GM19043 (cell line): ENCODE data around the gene PPP1R1C.
"Not testable (repeated sequence)": the region's sequence is repeated elsewhere in the genome, so short reads cannot be mapped to it uniquely, and the experiment has no call there.

Experiments used
- ATAC-seq: cut with Tn5 transposase; IDR thresholded peaks from one replicate; pipeline ENCODE4 v1.9.1; 2021; ENCODE audit warnings: low read depth; ENCODE audit not compliant: unreplicated experiment

The PPP1R1C gene

DNA sequence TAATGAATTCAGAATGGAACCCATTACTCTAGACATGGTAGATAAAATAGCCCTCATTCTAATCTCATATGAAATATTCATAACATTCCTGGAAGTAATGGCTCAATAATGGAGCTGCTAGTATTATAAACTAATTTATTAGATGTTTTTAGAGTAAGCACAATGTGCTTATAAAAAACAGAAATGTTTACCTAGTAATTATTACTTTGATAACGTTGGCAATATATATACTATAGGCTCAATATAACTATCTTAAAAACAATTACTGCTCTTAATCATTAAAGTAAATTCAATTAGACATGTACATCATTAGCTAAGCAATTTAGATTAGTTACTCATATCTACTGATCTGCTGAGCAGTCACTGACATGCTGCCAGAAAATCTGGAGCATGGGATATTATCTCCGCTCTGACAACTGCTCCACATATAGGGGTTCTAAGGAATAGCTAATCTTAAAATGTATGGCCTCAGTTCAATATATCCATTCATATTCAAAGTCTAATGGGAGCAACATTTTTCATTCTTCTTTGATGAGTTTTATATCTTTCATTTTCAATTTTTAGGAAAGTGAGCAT lies 19.4 kb downstream of the PPP1R1C start:
- ATAC-seq, result no peak

DNA sequence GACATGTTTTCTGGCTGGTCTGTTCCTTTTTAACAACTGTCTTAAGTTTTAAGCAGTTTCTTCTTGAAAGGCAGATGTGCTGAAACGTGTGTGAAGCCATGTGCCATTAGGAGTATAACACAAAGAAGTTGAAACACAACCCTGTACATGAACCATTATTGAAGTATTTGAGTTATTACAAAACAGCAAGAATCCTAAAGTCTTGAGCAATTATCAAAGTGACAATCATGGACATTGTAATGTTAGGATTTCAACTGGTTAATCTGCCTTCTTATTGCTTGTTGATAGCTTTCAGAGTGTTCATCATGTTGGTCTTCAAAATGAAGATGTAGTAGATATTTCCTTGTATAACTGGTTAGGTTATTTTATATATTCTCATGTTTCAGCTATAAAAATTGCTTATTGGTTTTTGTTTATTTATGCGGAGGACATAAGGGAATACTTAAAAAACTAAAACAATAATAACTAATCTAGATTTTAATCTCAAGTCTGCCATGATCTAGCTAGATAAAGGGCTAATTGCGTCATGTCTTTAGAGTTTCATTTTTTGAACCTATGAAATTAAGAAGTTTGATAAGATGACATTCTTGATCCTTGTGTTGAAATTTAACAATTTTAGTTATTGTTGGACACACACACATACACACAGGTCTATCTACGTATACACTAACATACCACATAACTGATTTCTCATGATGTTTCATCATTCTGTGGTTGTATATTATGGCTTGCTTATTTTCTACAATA lies 21.1 kb downstream of the PPP1R1C start:
- ATAC-seq, result no peak

DNA sequence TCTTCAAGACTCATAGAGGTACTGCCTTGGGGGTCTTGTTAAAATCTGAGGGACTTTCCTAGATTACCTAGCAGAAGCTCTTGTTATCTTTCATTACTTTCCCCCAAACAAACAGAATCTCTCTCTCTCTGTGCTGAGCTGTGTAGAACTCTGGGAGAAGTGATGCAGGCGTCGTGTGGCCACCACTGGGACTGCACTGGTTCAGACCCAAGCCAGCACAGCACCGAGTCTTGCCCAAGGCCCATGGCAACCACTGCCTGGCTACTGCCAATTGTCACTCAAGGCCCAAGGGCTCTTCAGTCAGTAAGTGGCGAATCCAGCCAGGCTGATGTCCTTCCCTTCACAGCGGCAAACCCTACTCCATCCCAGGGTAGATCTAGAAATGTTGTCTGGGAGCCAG lies 28.6 kb downstream of the PPP1R1C start:
- no peak for ATAC-seq

DNA sequence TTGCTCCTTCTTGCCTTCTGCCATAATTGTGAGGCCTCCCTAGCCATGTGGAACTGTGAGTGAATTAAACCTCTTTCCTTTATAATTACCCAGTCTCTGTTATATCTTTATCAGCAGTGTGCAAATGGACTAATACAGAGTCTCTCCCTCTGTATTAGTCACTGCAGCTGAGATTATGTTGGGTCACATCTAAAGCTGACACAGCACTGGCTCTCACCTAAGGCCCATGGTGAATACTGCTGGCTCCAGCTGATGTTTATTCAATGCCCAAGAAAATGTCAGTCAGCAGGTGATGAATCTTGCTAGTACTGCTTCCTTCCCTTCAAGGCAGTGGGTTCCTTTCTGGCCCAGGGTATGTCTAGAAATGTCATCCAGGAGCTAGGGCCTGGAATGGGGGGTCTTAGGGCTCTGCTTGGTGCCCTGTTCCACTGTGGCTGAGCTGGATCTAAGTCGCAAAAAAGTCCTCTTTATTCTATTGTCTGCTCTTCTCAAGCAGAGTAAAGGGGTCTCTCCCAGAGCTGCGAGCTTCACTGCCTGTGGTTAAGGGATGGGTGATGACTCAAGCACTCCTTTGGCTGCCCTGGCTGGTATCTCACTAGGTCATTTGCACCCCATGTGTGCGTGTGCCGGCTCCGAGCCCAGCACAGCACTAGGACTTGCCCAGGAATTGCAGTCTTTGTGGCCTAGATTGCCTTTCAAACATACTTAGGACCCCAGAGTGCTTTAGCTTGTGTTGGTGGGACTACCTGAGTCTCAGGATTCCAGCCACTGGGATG lies 29.9 kb downstream of the PPP1R1C start:
- ATAC-seq, result no peak

DNA sequence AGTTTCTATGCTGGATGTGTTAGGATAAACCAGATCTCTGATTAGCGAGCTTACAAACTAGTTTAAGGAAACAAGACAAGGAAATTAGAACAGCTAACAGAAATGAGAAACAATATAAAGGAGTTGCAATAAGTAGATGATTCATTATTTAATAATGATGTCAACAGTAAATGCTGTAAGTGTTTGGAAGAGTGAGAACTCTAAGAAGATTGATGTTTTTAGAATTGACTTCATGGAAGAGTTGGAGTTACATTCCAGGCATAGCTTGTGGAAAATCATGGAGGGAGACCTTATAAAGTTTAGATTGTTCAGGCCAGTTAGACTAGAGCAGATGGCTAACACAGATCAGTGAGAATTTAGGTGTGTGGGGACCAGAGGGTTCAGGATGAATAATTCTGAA lies 32.6 kb downstream of the PPP1R1C start:
- no peak for ATAC-seq

DNA sequence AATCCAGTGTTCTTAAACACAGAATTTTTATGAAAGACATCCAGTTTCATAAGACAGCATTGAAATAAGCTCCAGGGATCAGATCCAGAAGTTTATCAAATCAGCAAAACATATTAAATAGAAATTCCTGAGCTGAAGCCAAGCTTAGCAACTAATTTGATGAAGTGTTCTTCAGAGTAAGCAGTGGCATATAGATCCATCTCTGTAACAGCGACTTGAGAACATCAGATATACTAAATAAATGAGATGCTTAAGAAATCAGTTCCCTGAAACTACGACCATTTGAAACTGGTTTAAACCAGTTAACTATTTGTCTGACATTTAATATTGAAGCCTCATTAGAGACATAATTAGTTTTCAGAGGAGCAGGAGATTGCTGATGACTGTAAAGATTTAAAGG lies 34.1 kb downstream of the PPP1R1C start:
- no peak for ATAC-seq

DNA sequence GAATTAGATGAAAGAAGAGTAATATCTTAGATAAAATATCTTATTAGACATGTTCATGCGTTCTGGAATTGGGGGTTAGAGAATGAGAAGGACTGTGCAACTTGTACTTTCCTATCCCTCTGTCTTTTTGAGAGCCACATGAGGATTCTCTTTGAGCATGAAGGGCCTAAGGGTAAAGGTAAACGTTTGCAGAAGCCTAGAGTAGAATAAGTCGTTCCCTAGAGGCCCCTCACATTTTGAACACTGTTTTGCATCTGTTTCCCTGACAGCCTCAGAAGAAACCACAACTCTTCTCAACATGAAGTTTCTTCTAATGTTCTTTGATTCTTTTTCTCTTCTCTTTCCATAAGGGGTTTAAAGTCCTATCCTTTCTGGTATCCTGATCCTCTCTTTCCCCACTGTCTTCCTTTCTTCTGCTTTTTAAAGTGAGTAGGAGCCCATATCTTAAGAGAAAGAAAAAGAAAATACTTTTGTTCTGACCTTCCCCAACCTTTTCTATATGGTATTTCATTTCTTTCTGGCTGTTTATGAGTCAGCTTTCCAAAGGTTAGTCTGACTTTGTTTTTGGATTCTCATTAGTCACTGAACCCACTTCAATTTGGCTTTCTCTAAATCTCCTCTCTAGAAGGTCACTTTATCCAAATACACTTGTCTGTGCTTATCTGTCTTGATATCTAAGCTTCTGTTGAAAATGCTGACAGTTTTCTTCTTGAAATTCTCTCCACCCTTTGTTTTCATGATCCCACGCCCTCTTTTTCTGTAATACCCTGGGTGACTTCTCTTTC lies 34.8 kb downstream of the PPP1R1C start:
- ATAC-seq, result no peak

DNA sequence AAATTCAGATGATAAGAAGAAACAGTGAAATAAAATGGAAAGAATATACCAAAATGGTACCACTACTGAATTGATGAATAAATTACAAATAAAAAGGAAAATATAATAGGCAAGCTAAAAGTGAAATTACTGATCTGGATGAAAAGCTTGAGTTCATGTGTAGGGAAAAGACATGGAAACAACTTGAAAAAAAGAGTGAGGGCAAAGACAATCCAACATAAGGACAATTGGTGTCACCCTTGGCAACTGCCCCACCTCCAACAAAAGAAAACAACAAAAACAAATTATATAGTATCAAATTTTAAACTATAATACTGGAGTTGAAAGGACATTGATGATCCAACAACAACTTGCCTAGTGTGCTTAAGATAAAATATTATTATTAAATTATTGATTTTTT lies 37.6 kb downstream of the PPP1R1C start:
- ATAC-seq, result no peak

DNA sequence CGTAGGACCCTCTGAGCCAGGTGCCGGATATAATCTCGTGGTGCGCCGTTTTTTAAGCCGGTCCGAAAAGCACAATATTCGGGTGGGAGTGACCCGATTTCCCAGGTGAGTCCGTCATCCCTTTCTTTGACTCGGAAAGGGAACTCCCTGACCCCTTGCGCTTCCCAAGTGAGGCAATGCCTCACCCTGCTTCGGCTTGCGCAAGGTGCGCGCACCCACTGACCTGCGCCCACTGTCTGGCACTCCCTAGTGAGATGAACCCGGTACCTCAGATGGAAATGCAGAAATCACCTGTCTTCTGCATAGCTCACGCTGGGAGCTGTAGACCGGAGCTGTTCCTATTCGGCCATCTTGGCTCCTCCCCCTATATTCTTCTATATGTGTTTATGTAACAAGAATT lies 45.2 kb downstream of the PPP1R1C start:
- not testable (repeated sequence) for ATAC-seq

DNA sequence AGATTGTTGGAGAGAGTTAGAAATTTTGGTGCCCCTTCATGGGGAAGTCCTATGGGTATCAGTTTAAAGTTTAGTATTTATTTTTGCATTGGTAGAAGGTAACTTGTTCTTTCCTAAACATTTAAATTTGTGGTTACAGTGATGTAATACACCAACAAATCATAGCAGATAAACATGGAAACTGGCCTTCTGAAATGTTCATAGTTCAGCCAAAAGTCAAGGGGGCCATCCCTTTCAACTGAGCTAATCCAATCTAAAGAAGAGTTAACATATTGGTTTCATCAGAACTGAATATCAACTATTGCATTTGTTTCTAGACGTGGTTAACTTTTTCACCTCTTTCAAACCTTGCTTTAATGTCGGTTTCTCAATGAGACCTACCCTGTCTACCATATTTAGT lies 46.3 kb downstream of the PPP1R1C start:
- no peak for ATAC-seq

DNA sequence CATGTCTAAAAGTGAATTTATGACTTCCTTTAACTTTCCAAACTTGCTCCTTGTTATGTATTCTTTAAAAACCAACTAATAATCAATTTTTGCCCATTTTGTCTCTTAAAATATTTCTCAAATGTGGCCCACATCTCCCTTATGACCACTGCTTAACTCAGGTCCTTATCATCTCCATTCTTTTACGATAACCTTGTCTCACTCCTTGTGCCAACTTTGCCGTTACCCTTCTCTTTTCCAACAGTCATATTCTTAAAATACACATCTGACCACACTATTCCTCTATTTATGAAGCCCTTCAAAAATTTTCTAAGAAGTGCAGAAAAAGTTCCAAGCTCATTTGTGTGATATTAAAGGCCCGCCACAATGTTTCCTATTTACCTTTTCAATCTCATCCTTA lies 47.8 kb downstream of the PPP1R1C start:
- ATAC-seq, result no peak

DNA sequence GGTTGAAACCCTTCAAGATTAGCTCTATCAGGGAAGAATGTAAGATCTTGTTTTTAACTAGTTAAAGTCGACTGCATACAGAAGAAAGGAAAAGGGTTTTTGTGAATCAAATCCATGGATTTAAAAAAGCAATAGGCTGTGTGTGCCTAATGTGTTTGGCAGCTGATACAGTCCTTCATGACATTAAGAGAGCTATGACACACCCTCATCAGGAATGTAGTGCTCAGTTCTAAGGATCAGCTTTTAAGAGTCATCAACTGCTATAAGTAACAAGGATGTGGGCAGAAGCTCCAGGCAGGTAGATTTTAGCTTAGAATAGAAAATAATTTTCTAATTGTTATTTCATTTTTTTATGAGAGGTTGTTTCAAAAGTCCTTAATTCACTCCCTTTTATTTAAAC lies 52.9 kb downstream of the PPP1R1C start:
- no peak for ATAC-seq

DNA sequence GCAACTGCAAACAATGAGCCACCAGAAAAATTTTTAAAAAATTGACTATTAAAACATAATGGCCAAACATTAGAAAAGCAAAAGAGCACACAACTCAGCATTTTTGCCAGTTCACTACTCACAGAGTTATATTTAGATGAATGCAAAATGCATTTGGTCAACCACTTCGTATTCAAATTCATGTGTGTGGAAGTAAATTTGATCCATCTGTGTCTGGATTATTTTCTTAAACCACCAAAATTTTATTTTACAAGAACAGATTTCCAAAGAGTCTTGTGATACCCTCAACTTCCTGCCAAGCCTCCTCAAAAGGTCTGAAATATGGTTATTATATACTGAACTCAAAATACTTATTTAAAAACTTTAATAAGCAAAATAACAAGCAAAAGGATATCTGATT lies 57.4 kb downstream of the PPP1R1C start:
- ATAC-seq, result no peak

DNA sequence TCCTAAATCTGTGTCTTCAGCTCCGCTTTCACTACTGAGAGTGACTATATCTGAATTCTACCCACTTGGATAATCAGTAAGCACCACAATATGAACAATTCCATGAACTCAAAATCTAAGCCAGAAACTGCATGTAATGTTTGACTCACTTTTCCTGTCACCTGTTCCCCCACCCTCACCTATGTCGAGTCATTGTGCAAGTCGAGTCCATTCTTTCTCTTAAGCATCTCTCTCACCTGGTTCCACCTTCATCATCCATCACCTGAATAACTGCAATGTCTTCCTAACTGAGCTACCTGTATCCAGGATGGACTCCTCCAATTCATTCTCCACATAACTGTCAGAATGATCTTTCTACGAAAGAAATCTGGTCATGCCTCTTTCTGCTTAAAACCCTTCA lies 58.2 kb downstream of the PPP1R1C start:
- no peak for ATAC-seq

DNA sequence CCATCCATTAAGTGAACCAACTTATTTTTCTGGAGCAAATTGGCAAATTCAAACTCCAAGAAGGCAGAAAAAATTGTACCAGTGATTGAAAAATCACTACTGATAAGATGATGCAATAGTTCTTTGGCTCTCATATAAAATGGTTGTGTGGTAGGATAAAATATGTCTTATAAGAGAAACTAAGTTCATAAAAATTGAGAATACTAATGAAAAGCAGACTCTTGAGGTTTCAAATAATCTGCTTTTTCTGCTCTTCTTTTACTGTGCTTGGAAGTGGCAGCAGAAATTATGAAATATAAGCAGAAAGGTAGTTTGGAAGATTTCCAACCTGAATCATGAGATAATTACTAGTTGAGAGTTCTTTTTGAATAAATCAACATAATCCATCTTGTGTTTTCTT lies 61.9 kb downstream of the PPP1R1C start:
- ATAC-seq, result no peak

DNA sequence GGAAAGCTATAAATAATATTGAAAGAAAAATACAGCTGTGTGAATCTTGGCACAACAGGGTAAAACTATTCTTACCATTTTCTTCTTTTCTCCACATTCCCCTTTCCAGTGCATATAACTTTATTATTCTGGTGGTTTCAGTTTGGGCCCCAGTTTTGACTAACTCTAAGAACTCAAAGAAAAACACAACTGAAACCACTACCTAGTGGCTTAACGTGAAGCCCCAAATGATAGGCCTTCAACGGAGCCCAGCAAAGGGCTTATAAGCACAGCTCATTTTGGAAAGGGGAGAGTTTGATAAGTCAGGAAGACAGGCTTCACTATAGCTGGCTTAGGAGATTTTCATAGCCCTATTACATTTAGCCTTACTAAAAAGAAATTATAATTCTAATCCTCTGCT lies 62.4 kb downstream of the PPP1R1C start:
- no peak for ATAC-seq

DNA sequence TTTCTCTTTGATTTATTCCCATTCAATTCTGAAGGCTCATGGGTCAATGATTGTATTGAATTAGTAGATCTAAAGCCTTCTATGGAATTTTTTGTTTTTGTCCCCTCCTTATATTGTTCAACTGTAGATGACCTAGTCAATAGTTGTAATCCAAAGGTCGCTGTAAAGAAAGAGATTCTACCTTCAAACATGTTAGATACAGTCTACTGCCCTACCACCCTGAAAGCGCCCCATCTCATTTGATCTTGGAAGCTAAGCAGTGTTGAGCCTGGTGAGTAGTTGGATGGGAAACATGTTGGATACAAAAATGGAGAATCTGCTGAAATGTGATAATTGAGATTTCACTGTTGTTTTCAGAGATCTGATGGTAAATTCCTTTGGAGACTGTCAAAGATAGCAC lies 63.0 kb downstream of the PPP1R1C start:
- ATAC-seq, result no peak

DNA sequence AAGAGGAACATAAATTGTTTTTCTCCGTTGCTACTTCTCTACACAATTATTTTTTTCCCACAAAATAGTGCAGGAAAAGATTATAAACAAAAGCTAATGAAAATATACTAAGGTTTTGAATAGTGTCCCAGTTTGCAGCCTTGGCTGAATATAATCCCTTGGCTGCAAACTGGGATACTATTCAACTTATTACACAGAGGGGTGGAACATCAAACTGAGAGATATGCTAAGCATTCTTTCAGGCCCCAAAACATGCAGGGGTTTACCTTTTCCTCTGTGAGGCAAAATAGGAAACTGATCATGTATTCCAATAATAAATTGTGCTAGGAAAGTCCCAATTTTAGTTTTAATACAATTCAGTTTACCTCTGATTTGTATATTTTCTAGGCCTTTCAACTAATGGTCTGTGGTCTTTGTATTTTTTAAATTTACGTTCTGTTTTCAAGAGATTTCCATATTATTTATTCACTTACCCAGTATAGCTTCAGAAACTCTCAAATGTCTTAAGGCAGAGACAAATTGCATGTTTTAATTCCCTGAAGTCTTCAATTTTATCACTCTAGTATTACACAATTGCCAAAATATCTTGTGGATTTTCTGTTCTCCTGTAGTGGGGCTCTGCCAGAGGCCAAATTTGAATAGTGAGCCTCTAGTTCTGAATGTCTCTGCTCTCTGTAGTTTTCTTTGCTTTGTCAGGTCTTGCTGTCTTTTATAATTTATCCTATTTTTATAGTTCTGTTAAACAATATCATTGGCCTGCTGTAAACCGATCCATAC lies 63.9 kb downstream of the PPP1R1C start:
- ATAC-seq, result no peak

DNA sequence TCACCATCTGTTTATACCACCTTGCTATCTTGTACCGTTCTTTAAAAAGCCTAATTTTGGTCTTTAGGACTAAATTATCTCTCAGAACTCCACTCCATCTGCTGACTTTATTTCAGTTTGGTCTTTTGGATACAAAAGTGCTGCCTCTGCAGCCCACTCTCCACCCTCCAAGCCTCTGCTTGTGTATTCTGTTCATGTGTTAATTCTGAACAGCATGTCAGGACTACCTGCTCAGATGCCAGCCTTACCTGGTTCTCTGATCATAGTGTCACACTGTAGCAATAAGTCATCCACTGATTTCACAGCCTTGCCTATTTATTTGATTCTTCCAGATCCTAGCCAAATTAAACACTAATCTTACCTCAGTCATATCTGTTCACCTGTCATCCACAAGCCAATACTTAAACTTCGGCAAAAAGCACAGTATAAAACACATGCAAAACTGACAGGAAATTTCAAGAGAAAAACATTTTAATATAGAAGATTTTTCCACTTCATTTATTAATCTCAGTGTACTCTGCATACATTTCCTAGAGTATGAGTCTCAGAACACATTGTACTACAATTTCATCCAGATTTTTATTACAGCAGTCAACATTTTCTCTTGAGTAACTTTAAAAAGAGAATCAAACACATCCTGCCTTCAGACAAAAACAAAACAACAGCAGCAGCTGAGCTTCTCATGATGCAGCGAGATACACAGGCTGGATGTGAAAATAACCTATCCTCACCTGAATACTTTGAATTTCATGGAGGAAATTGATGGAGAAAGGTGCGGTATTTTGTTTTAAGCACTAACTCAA lies 64.9 kb downstream of the PPP1R1C start:
- ATAC-seq, result no peak

DNA sequence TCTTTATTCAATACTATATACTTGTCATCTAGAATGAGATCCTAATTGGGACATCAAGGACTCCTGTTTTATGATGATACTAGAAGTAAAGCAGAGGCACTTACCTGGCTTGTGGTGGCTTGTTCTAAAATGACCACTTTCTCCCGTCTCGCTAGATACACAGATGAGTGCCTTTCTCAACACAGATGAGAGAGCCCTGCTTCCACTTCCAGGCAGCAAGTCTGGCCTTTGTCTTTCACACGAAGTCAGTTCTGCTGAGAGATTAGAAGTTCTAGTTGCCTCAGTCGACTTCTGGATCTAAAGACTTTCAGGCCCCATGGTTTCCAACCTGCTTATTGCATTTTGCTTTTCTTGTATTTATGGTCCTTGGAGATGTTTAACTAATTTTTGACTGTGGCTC lies 70.3 kb downstream of the PPP1R1C start:
- ATAC-seq, result no peak
